Measurements from ENCODE around the gene TEP1. TPM values are rescaled to one million over a fixed set of nuclear protein-coding genes. Genes with fewer than 3 reads are reported as not detected.

The TEP1 gene
- total RNA-seq, 1 donor: 33.3 TPM

DNA sequence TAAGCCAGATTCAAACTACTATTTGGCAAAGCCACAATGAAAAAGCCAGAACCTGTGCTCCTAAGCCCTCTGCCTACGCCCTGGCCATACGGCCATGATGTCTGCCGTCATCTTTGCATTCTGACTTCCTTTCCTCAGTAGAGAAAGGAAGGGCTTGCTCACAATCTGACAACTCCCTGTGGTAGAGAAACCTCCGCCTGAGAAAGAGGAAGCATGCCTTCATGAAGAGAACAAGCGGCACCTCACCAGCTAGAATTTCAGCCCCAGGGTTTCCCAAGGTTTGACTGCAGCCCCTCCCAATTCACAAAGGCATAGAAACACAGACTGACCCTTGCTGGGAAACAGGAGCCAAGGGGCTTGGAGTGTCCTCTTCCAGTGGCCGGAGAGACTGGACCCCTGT lies 25.7 kb downstream of the TEP1 start:
- H3K79me2 ChIP-seq (ENCODE audit: insufficient read depth, low read length): no peaks in the 10 kb centered on the region
- TF ChIP-seq, protein P1, sequence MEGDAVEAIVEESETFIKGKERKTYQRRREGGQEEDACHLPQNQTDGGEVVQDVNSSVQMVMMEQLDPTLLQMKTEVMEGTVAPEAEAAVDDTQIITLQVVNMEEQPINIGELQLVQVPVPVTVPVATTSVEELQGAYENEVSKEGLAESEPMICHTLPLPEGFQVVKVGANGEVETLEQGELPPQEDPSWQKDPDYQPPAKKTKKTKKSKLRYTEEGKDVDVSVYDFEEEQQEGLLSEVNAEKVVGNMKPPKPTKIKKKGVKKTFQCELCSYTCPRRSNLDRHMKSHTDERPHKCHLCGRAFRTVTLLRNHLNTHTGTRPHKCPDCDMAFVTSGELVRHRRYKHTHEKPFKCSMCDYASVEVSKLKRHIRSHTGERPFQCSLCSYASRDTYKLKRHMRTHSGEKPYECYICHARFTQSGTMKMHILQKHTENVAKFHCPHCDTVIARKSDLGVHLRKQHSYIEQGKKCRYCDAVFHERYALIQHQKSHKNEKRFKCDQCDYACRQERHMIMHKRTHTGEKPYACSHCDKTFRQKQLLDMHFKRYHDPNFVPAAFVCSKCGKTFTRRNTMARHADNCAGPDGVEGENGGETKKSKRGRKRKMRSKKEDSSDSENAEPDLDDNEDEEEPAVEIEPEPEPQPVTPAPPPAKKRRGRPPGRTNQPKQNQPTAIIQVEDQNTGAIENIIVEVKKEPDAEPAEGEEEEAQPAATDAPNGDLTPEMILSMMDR (IDR thresholded peaks at IDR 0.05; ENCODE audit: extremely low read depth, low read depth, low read length): no peak
- no peak overlapping the region for H3K4me2 ChIP-seq (ENCODE audit: insufficient read depth, low read length)
- H3K4me1 ChIP-seq (ENCODE audit: insufficient read depth, low read length): no peaks in the 10 kb centered on the region
- DNase-seq (ENCODE audit: insufficient read length, low spot score, missing footprints): no peak
- peaks cover 88% of the 10 kb centered on the region for H3K36me3 ChIP-seq (ENCODE audit: insufficient read depth, low read length)
- no peaks in the 10 kb centered on the region for H3K9me3 ChIP-seq (ENCODE audit: low read depth, low read length)
- no peak overlapping the region for H3K4me3 ChIP-seq (ENCODE audit: insufficient read depth, low read length)
- no peaks in the 10 kb centered on the region for H4K20me1 ChIP-seq (ENCODE audit: insufficient read depth, low read length)
- H3K27me3 ChIP-seq (ENCODE audit: insufficient read depth, low read length): no peaks in the 10 kb centered on the region
- H2AFZ ChIP-seq (ENCODE audit: low read length): no peak overlapping the region
- H3K27ac ChIP-seq (ENCODE audit: low read depth, low read length): no peak overlapping the region

- H3K36me3 ChIP-seq (ENCODE audit: insufficient read depth, low read length): peaks cover 88% of the 10 kb centered on the region
These were observed 26.9 kb downstream of the TEP1 start for GRCh38 chr14:20386276-20386855.

DNA sequence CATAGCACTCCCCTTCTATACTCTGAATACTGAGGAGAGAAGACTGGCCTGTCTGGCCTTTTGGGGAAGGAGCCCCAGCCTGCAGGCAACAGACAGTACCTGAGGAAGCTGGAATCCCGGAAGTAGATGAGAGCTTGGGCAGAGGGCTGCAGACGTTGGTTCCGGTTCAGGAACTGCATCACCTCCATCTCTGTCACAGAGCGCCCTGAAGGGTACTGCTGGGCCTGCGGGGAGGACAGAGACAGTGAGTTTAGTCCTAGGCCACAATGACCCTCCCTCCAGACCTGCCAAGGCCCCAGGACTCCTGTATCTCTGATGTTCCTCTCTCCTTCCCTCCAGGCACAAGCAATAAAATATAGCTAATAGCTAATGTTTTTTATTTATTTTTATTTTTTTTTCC lies 28.4 kb downstream of the TEP1 start:
- Histone ChIP-seq H3K9me3 (ENCODE audit: low read depth, low read length) (no peaks in the 10 kb centered on the region), H3K79me2 (ENCODE audit: insufficient read depth, low read length) (no peaks in the 10 kb centered on the region), H2AFZ (ENCODE audit: low read length) (no peak overlapping the region), H3K36me3 (ENCODE audit: insufficient read depth, low read length) (peaks cover 87% of the 10 kb centered on the region), H3K27ac (ENCODE audit: low read depth, low read length) (no peak overlapping the region), H4K20me1 (ENCODE audit: insufficient read depth, low read length) (no peaks in the 10 kb centered on the region), H3K4me3 (ENCODE audit: insufficient read depth, low read length) (no peak overlapping the region), H3K4me1 (ENCODE audit: insufficient read depth, low read length) (no peaks in the 10 kb centered on the region), H3K4me2 (ENCODE audit: insufficient read depth, low read length) (no peak overlapping the region), H3K27me3 (ENCODE audit: insufficient read depth, low read length) (no peaks in the 10 kb centered on the region)
- TF ChIP-seq, protein P1 (IDR thresholded peaks at IDR 0.05; ENCODE audit: extremely low read depth, low read depth, low read length): no peak
- no peak for DNase-seq (ENCODE audit: insufficient read length, low spot score, missing footprints)

More at GRCh38 chr14:20386276-20386855, 26.9 kb downstream of the TEP1 start:
- Histone ChIP-seq H3K9me3 (ENCODE audit: low read depth, low read length) (no peaks in the 10 kb centered on the region), H3K79me2 (ENCODE audit: insufficient read depth, low read length) (no peaks in the 10 kb centered on the region), H4K20me1 (ENCODE audit: insufficient read depth, low read length) (no peaks in the 10 kb centered on the region), H3K27ac (ENCODE audit: low read depth, low read length) (no peak overlapping the region), H3K4me3 (ENCODE audit: insufficient read depth, low read length) (no peak overlapping the region), H3K4me1 (ENCODE audit: insufficient read depth, low read length) (no peaks in the 10 kb centered on the region), H3K4me2 (ENCODE audit: insufficient read depth, low read length) (no peak overlapping the region), H3K27me3 (ENCODE audit: insufficient read depth, low read length) (no peaks in the 10 kb centered on the region), H2AFZ (ENCODE audit: low read length) (no peak overlapping the region)
- no peak for DNase-seq (ENCODE audit: insufficient read length, low spot score, missing footprints)
- TF ChIP-seq, protein P1 (IDR thresholded peaks at IDR 0.05; ENCODE audit: extremely low read depth, low read depth, low read length): no peak

DNA sequence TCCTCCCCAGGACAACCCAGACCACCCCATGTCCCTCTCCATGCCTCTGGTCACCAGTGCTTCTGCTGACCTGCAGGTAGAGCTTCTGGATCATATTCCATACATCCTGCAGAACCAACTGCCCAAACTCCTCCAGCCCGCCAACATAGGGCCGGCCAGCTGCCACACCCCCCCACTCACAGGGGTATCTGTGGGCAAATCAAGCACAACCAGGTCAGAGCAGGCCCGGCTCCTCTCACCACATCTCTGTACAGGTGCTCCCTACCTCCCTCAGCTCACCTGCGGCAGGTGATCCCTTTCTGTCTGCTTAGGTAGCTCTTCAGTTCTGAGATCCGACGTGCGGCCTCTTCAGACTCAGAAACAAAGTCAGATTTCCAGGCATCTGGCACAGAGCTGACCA lies 29.0 kb downstream of the TEP1 start:
- TF ChIP-seq, protein P1 (IDR thresholded peaks at IDR 0.05; ENCODE audit: extremely low read depth, low read depth, low read length): no peak
- no peak overlapping the region for H2AFZ ChIP-seq (ENCODE audit: low read length)
- no peaks in the 10 kb centered on the region for H3K79me2 ChIP-seq (ENCODE audit: insufficient read depth, low read length)
- H3K4me3 ChIP-seq (ENCODE audit: insufficient read depth, low read length): no peak overlapping the region
- no peak overlapping the region for H3K27ac ChIP-seq (ENCODE audit: low read depth, low read length)
- no peak for DNase-seq (ENCODE audit: insufficient read length, low spot score, missing footprints)
- peaks cover 87% of the 10 kb centered on the region for H3K36me3 ChIP-seq (ENCODE audit: insufficient read depth, low read length)
- no peaks in the 10 kb centered on the region for H4K20me1 ChIP-seq (ENCODE audit: insufficient read depth, low read length)
- no peaks in the 10 kb centered on the region for H3K4me1 ChIP-seq (ENCODE audit: insufficient read depth, low read length)
- no peaks in the 10 kb centered on the region for H3K27me3 ChIP-seq (ENCODE audit: insufficient read depth, low read length)
- H3K4me2 ChIP-seq (ENCODE audit: insufficient read depth, low read length): no peak overlapping the region
- H3K9me3 ChIP-seq (ENCODE audit: low read depth, low read length): no peaks in the 10 kb centered on the region

Data from osteoblast (primary cell).